Measurements from ENCODE around the gene PRODH2. TPM values are rescaled to one million over a fixed set of nuclear protein-coding genes. Genes with fewer than 3 reads are reported as not detected.

The PRODH2 gene
- total and polyA plus RNA-seq, 2 of the 13 experiments (the other 11 are each of a cell fraction or from before 2014, with no cell fraction given) = 86.7 to 118 TPM

DNA sequence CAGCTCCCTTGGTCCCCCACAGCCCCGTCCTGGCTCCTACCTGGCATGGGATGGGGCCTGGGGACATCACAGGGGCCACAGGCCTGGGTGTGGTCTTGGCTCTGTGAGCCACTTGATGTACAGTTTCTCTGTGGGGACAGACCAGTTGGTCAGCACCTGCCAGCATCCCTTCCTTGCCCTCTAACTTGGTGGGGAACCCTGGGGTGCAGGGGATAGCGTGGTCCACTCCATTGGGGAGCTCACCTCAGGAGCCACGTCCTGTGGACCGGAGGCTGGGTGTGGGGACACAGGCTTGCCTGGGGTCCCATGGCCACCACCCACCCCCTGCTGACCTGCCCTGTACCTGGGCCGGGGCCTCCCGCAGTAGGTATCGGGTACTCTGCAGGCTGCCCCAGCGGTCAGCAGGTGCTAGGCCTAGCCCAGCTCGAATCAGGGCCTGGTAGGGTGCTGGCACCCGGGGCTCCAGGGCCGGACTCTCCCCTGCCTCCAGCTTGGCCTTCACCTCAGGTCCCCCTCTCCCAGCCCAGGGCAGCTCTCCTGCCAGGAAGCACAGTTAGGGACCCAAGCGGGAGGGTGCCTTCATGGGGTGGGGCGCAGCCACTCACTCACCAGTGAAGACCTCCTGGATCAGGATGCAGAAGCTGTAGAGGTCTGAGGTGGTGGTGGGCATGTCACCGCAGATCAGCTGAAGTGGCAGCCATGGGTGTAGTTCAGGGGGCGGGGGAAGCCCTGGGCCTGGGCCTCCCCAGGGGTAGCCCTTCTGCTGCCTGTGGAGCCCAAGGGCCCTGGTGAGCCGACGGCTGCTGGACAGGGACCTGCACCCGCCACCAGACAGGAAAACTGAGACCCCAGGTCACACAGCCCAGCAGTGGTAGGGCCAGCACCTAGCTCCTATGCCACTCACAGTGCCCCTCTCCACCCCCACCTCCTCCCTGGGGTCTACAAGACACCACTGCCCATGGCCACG is 22.4 kb downstream of the PRODH2 start (continued):
- TF ChIP-seq HNRNPL (IDR thresholded peaks at IDR 0.05; ENCODE audit: low read depth, low read length) (peak; percentile 3; the same call in 1 of the 2 replicates), EHMT2 (IDR thresholded peaks at IDR 0.05; ENCODE audit: borderline replicate concordance, low read depth, low read length) (no peak), RXRB (CRISPR knock-in tag; IDR thresholded peaks at IDR 0.05; ENCODE audit: borderline replicate concordance) (no peak), RNF2 (conservative IDR thresholded peaks at IDR 0.05; ENCODE audit: low read depth) (no peak), ELF3 (CRISPR knock-in tag; IDR thresholded peaks at IDR 0.05) (no peak), ZNF660 (CRISPR knock-in tag; IDR thresholded peaks at IDR 0.05; ENCODE audit: borderline replicate concordance, low read depth) (no peak), FOXK1 (CRISPR knock-in tag; IDR thresholded peaks at IDR 0.05; ENCODE audit: borderline replicate concordance, low read depth) (no peak), ZNF781 (CRISPR knock-in tag; IDR thresholded peaks at IDR 0.05; ENCODE audit: borderline replicate concordance, not compliant biosample characterization) (no peak)
- TF ChIP-seq, protein P1, sequence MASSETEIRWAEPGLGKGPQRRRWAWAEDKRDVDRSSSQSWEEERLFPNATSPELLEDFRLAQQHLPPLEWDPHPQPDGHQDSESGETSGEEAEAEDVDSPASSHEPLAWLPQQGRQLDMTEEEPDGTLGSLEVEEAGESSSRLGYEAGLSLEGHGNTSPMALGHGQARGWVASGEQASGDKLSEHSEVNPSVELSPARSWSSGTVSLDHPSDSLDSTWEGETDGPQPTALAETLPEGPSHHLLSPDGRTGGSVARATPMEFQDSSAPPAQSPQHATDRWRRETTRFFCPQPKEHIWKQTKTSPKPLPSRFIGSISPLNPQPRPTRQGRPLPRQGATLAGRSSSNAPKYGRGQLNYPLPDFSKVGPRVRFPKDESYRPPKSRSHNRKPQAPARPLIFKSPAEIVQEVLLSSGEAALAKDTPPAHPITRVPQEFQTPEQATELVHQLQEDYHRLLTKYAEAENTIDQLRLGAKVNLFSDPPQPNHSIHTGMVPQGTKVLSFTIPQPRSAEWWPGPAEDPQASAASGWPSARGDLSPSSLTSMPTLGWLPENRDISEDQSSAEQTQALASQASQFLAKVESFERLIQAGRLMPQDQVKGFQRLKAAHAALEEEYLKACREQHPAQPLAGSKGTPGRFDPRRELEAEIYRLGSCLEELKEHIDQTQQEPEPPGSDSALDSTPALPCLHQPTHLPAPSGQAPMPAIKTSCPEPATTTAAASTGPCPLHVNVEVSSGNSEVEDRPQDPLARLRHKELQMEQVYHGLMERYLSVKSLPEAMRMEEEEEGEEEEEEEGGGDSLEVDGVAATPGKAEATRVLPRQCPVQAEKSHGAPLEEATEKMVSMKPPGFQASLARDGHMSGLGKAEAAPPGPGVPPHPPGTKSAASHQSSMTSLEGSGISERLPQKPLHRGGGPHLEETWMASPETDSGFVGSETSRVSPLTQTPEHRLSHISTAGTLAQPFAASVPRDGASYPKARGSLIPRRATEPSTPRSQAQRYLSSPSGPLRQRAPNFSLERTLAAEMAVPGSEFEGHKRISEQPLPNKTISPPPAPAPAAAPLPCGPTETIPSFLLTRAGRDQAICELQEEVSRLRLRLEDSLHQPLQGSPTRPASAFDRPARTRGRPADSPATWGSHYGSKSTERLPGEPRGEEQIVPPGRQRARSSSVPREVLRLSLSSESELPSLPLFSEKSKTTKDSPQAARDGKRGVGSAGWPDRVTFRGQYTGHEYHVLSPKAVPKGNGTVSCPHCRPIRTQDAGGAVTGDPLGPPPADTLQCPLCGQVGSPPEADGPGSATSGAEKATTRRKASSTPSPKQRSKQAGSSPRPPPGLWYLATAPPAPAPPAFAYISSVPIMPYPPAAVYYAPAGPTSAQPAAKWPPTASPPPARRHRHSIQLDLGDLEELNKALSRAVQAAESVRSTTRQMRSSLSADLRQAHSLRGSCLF (CRISPR knock-in tag; IDR thresholded peaks at IDR 0.05; ENCODE audit: borderline replicate concordance) = no peak
